DLD1 (cell line): Measurements from ENCODE around the gene RNU4-1.

Source experiments
- in situ Hi-C: cut with HindIII; loops from 2 replicates; pipeline ENCODE4 v1.10.0; 2017; ENCODE audit warnings: low sequenced_read_pairs

RNU4-1 gene

GRCh38 chr12:120290609-120291305, 2.3 kb downstream of the RNU4-1 start:
- in situ Hi-C loops = no loop called here

GRCh38 chr12:120287491-120287890, 5.5 kb downstream of the RNU4-1 start:
- in situ Hi-C loops = no loop called here

DNA sequence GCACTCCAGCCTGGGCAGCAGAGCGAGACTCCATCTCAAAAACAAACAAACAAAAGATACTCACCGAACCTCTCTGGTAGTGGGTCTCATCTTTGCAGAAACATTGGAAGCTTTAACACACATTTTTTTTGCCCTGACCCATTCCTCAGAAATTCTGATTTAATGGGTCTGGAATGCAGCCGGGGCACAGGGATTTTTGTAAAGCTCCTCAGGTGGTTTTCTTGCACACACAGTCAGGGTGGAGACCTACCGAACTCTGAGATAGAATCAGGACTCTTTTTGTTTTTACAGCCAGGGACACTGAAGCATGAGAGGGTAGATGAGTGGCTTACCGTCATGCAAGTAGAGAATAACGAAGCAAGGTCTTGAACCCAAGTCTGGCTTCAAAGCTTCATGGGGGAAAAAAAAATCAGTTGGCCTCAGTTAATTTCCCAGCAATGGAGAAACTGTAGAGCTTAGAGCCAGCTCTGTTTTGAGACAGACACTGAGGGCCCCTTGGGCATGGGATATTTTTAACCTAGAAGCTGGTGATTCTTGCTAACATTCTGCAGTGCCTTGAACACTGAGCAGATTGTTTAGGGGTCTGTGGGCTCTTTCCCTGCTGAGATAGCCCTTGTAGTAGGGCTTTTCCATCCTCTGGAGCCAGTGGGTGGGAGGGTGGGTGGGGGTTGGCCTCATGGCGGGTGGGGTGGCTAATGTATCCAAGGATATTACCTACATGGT, 6.1 kb downstream of the RNU4-1 start:
- in situ Hi-C loops = no loop called here

GRCh38 chr12:120284381-120284780, 8.7 kb downstream of the RNU4-1 start:
- in situ Hi-C loops = no loop called here

- in situ Hi-C loops = no loop called here
These were observed 9.7 kb downstream of the RNU4-1 start for GRCh38 chr12:120283318-120283717.

DNA sequence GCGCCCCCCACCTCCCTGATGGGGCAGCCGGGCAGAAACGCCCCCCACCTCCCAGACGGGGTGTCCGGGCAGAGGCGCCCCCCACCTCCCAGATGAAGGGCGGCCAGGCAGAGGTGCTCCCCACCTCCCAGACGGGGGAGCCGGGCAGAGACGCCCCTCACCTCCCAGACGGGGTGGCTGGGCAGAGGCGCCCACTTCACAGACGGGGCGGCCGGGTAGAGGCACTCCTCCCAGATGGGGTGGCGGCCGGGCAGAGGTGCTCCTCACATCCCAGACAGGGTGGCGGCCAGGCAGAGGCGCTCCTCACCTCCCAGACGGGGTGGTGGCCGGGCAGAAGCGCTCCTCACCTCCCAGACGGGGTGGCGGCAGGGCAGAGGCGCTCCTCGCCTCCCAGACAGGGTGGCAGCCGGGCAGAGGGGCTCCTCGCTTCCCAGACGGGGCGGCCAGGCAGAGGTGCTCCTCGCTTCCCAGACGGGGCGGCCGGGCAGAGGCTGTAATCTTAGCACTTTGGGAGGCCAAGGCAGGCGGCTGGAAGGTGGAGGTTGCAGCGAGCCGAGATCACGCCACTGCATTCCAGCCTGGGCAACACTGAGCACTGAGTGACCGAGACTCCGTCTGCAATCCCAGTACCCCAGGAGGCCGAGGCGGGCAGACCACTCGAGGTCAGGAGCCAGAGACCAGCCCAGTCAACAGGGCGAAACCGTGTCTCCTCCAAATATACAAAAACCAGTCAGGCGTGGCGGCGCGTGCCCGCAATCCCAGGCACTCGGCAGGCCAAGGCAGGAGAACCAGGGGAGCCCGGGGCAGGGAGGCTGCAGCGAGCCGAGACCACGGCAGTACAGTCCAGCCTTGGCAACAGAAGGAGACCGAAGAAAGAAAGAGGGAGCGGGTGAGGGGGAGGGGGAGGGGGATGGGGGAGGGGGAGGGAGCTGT, 14.6 kb downstream of the RNU4-1 start:
- in situ Hi-C loops = no loop called here

GRCh38 chr12:120276734-120277133, 16.3 kb downstream of the RNU4-1 start:
- in situ Hi-C loops = no loop called here

GRCh38 chr12:120267736-120268135, 25.3 kb downstream of the RNU4-1 start:
- in situ Hi-C loops = no loop called here

GRCh38 chr12:120266180-120266870, 26.7 kb downstream of the RNU4-1 start:
- in situ Hi-C loops = no loop called here

DNA sequence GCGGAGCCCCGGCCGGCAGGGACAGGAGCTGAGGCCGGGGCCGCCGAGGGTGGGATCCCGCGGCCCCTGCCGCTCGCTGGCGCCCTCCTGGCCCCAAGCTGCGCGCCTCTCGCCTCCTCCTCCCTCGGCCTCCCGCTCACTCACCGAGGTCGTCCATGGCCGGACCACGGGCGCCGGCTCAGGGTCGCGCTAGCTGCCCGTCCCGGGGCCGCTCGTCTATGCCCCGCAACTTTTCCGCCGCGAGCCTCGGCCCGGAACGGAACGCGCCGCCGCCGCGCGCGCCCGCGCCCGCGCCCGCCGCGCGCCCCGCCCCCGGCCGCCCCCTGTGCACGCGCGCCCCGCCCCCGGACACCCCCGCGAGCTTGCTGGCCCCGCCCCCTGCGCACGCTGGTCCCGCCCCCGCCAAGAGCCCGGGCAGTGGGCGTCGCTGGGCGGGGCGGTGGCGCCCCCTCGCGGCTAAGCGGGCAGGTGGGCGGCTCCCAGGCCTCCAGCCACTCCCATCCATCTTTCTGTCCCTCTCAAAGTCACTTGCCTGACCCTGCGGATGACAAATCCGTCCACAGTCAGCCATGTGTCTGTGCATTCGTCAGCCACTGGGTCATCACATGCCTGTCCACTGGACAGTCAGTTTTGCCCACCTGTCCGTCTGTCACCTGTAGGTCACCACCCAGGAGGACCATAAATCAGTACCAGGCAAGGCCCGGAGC, 27.4 kb downstream of the RNU4-1 start, which contains the start of gene PXN:
TSS of gene PXN (minus strand) at position 258 of the 707 bp plus-strand sequence. CDS start at position 157, 101 bp downstream.
- in situ Hi-C loops = no loop called here

DNA sequence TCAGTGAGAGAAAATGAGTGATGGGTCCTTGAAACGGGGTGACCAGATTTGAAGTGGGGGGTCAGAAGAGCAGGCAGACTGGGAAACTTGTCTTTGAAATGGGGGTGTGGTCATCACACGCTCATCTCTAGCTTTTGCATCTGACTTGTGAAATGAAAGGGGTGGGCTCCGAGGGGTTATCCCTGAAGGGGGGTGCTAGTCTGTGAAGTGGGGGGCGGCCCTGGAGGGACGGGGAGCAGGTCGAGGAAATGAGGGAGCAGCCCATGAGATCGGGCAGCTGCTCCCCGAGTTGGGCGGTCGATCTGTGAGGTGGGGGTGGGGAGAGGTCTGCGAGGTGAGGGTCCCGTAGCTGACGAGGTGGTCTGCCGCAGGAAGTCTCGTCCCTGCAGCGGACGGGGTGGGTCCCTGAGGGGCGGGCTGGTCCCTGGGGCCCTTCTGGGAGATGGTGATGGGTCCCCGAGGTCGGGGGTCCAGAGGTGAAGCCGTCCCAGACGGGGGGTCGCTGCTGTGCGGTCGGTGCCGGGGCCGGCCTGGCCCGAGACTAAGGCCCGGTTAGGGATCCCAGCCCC, 28.0 kb downstream of the RNU4-1 start:
- in situ Hi-C loops = no loop called here

DNA sequence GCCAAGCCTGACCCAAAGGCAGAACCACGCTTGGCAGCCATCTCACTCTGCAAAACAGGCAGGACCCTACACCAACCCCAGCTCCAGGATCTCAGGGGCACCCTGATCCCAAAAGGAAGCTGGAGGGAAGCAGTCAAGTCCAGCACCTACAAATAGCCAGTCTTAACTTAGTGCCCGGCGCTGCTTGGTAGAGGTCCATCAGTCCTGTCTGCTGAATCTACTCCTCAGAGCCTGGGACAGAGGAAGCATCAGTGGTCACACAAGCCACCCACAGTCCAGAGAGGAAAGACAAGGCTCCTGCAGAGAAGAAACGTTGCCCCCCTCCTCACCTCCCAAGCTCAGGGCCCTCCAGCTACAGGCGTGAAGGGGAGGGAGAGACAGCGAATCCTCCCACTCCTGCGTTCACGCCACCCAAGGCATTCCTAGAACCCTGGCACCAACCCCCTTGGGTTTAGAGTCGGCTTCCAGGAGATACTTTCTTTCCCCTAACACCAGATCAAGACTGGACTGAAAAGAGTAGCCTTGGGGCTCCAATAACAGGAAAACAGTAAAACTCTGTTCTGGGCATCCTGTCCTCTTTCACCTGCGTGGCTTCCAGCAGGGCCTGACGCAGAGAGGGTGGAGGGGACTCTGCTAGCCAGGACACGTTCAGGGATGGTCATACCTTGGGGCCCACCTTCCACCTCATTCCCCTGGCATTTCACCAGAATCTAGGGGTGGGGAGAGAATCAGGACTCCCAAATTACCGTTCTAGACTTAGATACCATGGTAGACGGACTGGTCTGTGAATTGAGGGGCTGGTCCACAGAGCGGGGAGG, 28.7 kb downstream of the RNU4-1 start:
- in situ Hi-C loops = no loop called here

GRCh38 chr12:120263748-120264085, 29.3 kb downstream of the RNU4-1 start:
- in situ Hi-C loops = no loop called here

- in situ Hi-C loops = no loop called here
These were observed 29.9 kb downstream of the RNU4-1 start for GRCh38 chr12:120262852-120263747.

- in situ Hi-C loops = no loop called here
These were observed 30.8 kb downstream of the RNU4-1 start for GRCh38 chr12:120261951-120262851.

DNA sequence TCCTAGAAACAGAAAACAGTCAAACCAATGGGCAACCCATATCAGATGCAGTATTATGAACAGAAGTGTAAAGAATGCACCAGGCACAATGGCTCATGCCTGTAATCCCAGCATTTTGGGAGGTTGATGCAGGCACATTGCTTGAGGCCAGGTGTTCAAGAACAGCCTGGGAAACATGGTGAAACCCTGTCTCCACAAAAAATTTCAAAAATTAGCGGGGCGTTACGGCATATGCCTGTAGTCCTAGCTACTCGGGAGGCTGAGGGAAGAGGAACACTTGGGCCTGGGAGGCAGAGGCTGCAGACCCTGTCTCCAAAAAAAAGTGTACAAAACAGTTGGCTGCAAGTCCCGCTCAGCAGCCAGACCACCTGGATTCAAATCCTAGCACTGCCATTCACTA, 32.4 kb downstream of the RNU4-1 start:
- in situ Hi-C loops = no loop called here
